Testis (tissue), 2 donors: Measurements from ENCODE around the gene BOD1L1.

Source experiments
- POLR2A ChIP-seq: fragments of 450-650 bp; IDR thresholded peaks from one replicate; pipeline ENCODE4 v1.6.1; 2017; ENCODE audit warnings: antibody characterized with exemption, mild to moderate bottlenecking, moderate library complexity
- TF ChIP-seq, protein P1 (sequence below), 3 experiments: fragments of 450-650 bp in 2 of 3; fragments of 200-600 bp in 1 of 3; sonication (generic) in 1 of 3; IDR thresholded peaks; one replicate each; pipeline ENCODE4 v1.5.1; 2016 to 2019; ENCODE audit warnings: antibody characterized with exemption in 3 of 3, mild to moderate bottlenecking in 2 of 3, moderate library complexity in 1 of 3

DNA sequence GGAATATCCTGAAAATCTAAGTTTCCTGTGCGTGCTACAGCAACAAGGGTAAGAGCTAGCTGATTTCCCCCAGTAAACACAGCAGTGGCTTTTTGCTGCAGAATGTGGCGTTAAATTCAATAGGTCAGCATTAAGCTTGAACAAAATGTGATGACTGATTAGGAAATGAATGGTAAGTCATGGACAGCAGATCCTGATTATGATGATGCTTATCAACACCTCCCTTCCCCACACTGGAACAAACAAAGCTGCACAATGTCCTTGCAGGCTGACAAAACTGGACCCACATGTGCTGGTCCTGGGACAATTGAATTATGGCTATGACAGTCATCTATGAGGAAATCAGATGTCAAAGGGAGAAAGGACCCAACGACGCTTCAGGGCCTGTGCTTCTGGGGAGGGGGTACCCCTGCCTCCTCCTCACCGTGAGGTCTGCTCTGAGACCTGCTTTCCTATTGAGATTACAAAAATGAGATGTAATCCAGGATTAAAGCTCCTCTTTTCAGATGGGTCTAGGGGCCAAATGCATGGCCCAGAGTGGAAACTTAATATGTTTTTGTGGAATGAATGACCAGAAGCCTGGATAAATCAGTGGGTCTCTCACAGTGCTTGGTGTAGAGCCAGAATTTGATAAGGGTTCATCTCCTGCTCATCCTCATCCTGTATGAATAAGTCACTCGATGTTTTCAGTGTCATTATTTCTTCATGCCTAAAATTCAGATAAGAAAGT lies 32.0 kb upstream of the BOD1L1 start:
- TF ChIP-seq POLR2A: no peak
- TF ChIP-seq, protein P1, sequence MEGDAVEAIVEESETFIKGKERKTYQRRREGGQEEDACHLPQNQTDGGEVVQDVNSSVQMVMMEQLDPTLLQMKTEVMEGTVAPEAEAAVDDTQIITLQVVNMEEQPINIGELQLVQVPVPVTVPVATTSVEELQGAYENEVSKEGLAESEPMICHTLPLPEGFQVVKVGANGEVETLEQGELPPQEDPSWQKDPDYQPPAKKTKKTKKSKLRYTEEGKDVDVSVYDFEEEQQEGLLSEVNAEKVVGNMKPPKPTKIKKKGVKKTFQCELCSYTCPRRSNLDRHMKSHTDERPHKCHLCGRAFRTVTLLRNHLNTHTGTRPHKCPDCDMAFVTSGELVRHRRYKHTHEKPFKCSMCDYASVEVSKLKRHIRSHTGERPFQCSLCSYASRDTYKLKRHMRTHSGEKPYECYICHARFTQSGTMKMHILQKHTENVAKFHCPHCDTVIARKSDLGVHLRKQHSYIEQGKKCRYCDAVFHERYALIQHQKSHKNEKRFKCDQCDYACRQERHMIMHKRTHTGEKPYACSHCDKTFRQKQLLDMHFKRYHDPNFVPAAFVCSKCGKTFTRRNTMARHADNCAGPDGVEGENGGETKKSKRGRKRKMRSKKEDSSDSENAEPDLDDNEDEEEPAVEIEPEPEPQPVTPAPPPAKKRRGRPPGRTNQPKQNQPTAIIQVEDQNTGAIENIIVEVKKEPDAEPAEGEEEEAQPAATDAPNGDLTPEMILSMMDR (IDR thresholded peaks at IDR 0.05): no peak
